ENCODE results near the gene SUCLG2.

Gene SUCLG2

GRCh38 chr3:67384016-67384415 lies 270.4 kb downstream of the SUCLG2 start:
- no peak for DNase-seq (ENCODE audit: low read depth)

GRCh38 chr3:67383379-67383778 lies 271.0 kb downstream of the SUCLG2 start:
- no peak for DNase-seq (ENCODE audit: low read depth)

GRCh38 chr3:67382536-67382935 lies 271.9 kb downstream of the SUCLG2 start:
- DNase-seq (ENCODE audit: low read depth), result no peak

- no peak for DNase-seq (ENCODE audit: low read depth)
These were observed 272.6 kb downstream of the SUCLG2 start for GRCh38 chr3:67381667-67382272.

- DNase-seq (ENCODE audit: low read depth), result no peak
These were observed 274.3 kb downstream of the SUCLG2 start for GRCh38 chr3:67380118-67380517.

- DNase-seq (ENCODE audit: low read depth), result no peak
These were observed 277.1 kb downstream of the SUCLG2 start for GRCh38 chr3:67377299-67377698.

- DNase-seq (ENCODE audit: low read depth), result no peak
These were observed 278.0 kb downstream of the SUCLG2 start for GRCh38 chr3:67376416-67376815.

- no peak for DNase-seq (ENCODE audit: low read depth)
These were observed 278.4 kb downstream of the SUCLG2 start for GRCh38 chr3:67375976-67376375.

GRCh38 chr3:67362686-67363085 lies 291.7 kb downstream of the SUCLG2 start:
- no peak for DNase-seq (ENCODE audit: low read depth)

GRCh38 chr3:67361770-67362169 lies 292.6 kb downstream of the SUCLG2 start:
- no peak for DNase-seq (ENCODE audit: low read depth)

- DNase-seq (ENCODE audit: low read depth), result no peak
These were observed 293.1 kb downstream of the SUCLG2 start for GRCh38 chr3:67361323-67361722.

- DNase-seq (ENCODE audit: low read depth), result no peak
These were observed 296.6 kb downstream of the SUCLG2 start for GRCh38 chr3:67357610-67358458.

GRCh38 chr3:67349551-67350174 lies 304.7 kb downstream of the SUCLG2 start:
- no peak for DNase-seq (ENCODE audit: low read depth)

GRCh38 chr3:67346081-67346480 lies 308.3 kb downstream of the SUCLG2 start:
- DNase-seq (ENCODE audit: low read depth), result no peak

GRCh38 chr3:67335813-67336212 lies 318.6 kb downstream of the SUCLG2 start:
- no peak for DNase-seq (ENCODE audit: low read depth)

- no peak for DNase-seq (ENCODE audit: low read depth)
These were observed 319.8 kb downstream of the SUCLG2 start for GRCh38 chr3:67334588-67334987.

GRCh38 chr3:67329358-67329757 lies 325.1 kb downstream of the SUCLG2 start:
- no peak for DNase-seq (ENCODE audit: low read depth)

- DNase-seq (ENCODE audit: low read depth), result no peak
These were observed 326.8 kb downstream of the SUCLG2 start for GRCh38 chr3:67327582-67327981.

- DNase-seq (ENCODE audit: low read depth), result no peak
These were observed 329.2 kb downstream of the SUCLG2 start for GRCh38 chr3:67325231-67325630.

Measured in stimulated activated CD4-positive, alpha-beta T cell treated with anti-CD3 and anti-CD28 coated beads, Interleukin-2, amount 100 ng/mL, for 4 hours (primary cell).